ENCODE measurements around the gene ZBTB7C.
"Not testable (repeated sequence)": the region's sequence is repeated elsewhere in the genome, so short reads cannot be mapped to it uniquely, and the experiment has no call there.

Gene ZBTB7C

DNA sequence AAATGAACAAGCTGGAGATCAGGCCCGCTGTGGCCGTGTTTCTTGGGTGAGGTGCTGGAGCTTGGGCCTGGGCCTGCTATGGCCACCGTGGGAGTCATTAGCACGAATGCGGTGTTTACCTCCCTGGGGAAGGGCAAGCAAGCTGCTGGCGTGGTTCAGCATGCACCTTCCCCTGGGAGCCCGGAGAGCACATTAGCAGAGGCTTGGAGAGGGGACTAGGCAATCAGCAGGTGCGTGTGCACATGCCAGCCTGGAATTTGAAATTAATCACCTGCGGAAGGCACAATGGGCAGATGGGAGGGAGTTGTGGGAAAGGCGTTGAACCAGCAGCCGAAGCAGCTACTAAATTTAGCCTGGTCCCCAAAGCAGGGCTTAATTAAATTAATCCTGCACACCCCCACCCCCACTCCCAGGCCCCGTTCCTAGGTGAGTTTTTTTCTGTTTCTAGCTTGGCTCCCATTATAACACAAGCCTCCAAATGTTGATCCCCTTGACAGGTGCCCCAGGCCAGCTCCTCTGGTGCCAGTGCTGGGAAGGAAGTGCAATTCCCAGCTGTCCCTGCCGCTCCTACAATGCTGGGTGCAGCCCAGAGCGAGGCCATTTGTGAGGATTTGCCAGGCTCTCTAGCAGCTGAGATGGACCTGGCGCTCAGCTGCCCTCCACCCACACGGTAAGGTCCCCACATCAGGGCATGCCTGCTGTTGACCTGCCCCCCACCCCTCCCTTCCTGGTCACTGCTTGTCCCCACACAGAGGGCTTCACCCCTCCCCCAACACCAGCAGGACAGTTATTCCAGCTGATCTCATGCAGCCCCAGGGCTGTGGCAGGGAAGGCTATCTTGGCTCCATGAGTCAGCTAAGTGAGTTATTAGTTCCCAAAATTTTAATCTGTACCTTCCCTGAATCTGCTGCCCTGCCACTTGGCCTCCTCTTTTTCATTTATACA, 115.0 kb downstream of the ZBTB7C start:
- DNase-seq = peak; percentile 72

DNA sequence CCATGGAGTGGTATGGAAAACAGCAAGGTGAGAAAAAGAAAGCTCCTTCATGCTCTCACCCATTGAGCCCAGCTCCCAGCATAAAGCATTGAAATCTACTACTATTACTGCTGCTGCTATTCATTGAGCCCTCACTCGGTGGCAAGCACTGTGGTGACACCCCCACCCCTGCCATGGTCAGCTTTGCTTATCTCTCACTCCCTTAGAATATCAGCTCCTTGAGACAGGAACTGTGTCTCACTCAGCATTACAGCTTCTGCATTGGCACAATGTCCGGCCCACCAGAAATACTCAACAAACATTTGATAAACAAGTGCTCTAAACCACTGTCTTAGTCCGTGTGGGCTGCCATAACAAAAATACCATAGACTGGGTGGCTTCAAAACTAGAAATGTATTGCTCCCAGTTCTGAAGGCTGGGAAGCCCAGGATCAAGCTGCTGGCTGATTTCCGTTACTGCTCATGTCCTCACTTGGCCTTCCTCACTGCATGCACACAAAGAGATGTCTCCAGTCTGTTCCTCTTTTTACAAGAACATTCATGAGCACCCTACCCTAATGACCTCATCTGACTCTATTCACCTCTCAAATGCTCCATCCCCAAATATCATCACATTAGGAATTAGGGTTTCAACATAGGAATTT, 116.3 kb downstream of the ZBTB7C start:
- no peak for DNase-seq

DNA sequence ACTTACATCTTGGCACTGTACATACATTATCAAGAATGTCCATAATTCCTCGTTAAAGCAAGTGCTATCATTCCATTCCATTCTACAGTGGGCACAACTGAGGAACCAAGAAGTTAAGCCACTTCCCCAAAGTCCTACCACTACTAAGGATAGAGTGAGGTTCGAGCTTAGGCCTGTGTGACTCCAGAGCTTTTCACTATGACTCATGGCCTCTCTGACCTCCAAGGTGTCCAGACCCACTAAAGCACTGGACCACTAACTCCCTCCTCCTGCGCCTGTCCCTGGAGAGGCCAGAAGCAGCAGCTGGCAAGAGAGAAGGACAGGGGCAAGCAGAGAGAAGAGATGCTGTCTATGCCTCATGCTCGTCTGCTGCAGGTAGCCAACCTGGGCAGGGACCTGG, 117.0 kb downstream of the ZBTB7C start:
- DNase-seq = no peak

DNA sequence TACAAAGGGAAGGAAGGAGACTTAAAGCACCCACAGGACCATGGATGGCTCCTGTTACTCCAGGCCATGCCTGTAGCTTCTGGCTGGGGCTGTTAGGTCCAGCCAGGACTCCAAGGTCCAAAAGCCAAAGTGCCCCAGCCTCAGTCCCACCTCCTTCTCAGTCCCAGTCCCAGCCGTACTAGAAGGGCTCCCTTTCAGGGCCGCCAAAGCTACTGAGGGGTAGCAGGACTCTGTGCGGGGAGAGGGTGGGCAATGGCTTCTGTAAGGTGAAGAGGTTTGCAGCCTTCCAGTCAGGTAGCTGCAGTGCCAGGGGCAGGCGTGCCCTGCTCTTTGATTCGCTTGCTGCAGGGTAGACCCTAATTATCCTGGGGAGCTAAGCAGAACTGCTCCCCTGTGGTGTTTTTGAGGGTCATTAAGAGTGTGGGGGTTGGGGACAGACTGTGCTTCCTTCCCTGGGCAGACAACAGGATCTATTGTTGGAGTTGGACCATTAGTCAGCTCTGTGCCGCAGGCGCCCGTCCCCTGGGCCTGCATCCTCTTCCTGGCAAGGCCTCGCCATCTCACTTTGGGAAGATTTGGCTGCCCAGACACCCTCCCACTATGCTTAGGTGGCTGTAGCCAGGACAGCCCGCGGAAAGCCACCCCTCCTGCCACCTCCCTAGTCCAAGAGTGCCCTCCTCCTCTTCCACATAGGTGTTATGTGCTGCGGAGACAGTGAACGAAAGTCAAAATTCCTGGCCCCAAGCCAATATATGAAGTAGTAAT, 118.8 kb downstream of the ZBTB7C start:
- no peak for DNase-seq

DNA sequence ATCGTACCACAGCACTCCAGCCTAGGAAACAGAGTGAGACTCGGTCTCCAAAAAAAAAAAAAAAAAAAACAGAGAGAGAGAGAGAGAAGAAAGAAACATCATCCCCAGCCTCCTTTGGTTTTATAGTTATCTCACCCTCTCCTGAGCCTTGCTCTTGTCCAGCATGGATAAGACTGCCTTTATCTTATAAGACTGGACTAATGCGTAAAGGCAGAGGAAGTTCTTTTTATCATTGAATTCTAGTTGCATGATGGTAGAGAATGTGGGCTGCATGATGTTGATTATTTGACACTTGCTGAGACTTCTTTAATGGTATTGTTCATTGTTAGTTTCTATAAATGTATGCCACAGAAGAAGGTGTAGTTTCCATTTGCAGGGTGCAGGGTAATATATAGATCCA, 124.4 kb downstream of the ZBTB7C start:
- DNase-seq = no peak

DNA sequence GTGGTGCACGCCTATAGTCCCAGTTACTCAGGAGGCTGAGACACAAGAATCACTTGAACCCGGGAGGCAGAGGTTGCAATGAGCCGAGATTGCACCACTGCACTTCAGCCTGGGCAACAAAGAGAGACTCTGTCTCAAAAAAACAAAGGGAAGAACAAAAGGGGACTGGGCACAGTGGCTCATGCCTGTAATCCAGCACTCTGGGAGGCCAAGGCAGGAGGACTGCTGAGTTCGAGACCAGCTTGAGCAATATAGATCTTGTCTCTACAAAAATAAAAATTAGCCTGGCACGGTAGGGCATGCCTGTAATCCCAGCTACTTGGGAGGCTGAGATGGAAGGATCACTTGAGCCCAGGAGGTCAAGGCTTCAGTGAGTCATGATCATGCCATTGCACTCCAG, 125.2 kb downstream of the ZBTB7C start:
- not testable (repeated sequence) for DNase-seq

DNA sequence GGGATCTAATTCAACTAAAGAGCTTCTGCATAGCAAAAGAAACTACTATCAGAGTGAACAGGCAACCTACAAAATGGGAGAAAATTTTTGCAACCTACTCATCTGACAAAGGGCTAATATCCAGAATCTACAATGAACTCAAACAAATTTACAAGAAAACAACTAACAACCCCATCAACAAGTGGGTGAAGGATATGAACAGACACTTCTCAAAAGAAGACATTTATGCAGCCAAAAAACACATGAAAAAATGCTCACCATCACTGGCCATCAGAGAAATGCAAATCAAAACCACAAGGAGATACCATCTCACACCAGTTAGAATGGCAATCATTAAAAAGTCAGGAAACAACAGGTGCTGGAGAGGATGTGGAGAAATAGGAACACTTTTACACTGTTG, 127.7 kb downstream of the ZBTB7C start:
- not testable (repeated sequence) for DNase-seq

DNA sequence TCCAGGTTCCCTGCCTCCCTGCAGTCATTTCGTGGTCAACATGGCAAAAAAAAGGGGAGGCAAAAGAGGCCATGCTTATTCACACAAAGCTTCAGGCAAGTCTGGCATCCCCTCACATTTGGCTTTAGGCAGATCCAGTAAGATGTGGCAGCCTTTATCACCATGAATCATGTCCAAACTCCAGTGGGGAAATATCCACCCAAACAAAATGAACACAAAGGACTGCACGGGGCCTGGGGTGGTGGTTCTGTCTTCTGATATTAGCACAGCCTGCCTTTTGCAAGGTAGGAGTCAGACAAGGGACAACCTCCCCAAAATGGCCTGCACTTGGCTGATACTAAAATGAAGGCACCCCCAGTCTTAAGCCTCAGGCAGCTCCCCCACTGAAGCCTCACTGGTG, 129.9 kb downstream of the ZBTB7C start:
- DNase-seq = no peak

DNA sequence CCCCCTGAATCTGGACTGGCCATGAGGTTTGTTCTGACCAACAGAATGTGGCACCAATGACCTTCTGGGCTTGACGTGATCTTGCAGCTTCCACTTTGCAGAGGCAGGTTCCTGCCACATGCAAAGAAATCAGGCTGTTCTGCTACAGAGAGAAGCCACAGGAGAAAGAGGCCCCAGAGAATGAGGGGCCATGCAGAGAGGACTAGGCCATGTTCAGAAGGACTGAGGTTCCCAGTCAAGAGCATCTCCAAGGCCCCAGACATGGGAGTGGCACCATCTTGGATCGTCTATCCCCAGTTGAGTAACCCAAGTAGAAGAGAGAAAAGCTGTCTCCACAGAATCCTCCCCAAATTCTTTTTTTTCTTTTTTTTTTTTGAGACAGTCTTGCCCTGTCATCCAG, 131.1 kb downstream of the ZBTB7C start:
- no peak for DNase-seq

DNA sequence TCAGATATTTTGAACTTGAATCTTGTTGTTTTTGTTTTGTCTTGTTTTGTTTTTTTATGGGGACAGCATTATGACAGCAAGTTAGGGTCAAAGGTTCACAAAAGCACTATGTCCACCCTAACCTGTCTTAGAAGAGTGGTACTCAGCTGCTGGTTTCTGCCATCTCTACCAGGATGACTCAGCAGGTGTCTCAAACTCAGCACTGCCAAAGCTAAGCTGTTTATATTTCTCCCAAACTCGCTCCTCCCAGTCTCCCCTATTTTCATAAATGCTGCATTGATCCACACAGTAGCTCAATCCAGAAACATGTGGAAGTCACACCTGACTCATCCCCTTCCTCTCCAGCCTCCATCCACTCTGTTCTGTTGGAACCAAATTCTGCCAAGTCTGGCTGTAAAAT, 134.9 kb downstream of the ZBTB7C start:
- no peak for DNase-seq

DNA sequence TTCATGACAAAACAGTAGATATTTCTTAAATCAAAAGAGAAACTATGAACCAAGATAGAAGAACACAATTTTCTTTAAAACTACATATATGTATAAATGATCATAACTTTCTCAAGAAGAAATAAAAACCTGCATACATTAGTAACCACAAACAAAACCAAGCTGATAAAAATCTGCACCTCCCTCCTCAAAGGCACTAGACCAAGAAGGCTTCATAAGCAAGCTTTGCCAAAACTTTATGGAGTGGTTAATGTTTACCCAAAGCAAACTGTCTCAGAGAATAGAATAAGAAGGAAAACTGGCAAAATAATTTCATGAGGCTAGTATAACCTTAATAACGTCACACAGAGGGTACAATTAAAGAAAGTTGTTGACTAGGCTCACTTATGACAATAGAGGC, 138.3 kb downstream of the ZBTB7C start:
- no peak for DNase-seq

DNA sequence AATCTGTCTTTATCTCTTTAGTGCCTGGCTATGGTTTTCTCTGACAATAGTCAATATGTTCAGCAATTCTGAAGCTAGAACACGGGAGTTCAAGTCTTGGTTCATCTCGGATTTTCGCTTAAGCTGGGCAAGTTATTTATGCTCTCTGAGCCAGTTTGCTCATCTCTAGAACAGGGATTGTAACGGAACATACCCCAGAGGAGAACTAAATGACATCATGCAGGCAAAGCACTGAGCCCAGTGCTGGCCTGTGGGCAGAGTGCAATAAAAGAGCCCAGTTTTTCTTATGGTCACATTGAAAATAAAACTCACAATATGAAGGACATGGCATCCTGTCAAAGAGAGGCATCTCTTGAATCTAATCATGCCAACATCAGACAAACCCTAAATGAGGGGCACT, 143.9 kb downstream of the ZBTB7C start:
- no peak for DNase-seq

DNA sequence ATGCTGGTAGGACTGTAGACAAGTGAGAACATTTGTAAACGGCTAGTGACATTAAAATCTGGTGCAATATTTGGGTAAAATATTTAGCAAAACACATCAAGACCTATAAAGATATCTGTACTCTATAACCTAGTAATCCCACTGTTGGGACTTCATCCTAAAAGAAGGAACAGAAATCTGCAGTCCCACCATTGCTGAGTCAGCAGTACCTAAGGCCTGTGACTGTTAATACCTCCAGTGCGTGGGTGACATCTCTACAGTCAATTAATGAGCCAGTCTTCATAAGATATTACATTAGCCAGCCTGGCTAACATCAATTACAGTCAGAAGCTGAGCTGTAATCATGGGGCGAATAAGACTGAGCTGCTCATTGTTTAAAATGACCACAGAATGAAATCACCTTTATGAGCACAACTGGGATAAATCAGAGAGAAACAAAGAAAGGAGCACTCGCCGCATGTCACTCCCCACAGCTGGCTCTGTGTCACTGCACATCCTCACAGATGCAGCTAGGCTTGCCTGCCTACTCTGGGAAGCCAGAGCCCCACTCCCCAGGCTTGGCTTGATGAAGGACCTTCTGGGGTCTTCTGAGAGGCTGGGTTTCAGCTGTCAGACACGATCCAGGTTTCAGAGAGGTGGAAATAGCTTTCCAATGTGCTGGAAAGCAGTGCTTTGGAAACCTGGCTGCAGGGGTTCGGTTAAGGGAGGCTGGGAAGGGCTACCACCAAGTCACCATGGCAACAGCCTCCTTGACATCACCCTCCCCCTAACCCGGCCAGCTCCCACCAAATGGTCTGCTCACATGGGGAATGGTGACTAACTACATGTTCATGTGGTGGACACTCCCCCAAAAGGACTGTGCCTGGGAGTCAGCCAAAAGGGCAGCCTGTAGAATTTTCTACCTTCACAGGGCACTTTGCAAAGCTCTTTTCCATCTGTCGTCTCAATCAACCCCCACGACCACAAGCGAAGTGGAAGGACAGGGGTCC, 145.0 kb downstream of the ZBTB7C start:
- no peak for DNase-seq

DNA sequence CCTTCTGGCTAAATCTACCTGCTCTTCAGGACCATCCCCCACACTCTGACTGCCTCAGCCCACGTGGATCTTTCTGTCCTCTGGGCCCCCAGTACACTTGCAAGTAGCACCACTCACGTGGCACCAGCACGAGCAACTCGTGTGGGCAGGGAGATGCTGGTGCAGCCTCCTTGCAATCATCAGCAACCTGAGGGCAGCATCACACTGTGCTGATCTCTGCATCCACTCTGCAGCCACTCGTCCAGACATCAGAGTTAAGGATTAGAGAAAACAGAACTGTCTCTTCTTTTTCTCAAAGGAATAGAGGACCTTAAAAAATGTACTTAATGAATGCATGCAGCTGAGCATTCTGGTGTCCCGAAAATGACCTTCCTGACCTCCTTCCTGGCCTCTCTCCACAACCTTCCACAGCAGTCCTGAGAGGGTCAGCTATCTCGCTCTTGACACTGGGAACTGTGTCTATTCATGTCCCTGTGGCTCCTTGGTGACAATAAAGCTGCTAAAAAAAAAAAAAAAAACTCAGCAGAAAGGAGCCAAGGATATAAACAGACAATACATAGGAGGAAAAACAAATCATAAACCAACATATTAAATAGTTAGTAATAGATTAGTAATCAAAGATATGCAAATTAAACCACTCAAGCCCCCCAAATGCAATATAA, 145.9 kb downstream of the ZBTB7C start:
- DNase-seq = no peak

DNA sequence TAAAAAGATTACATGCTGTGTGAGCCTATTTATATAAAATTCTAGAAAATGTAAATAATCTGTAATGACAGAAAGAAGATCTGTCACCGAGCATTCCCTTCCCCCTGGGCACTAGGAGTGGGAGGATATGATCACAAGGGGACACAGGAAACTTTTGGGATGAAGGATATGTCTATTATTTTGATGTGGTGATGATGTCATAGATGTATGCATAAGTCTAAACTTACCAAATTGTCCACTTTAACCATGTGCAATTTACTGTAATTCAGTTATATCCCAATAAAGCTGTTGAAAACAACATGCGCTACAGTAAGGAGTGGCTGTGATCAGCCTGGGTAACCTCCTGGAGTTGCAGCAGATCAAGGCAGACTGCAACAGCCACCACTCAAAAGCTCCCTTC, 148.9 kb downstream of the ZBTB7C start:
- no peak for DNase-seq

DNA sequence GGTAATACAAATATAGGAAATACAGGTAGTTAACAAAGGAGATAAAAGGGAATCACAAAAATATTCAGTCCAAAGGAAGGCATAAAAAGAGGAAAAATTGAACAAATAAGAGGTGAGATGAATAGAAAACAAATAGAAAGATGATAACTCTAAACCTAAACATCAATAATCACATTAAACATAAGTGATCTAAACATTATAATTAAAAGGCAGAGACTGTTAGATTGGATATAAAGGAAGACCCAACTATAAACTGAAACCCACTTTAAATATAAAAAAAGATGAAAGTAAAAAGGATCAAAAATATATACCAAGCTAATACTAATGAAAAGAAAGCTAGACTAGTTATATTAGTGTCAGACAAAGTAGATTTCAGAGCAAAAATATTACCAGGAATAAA, 152.3 kb downstream of the ZBTB7C start:
- DNase-seq = no peak

DNA sequence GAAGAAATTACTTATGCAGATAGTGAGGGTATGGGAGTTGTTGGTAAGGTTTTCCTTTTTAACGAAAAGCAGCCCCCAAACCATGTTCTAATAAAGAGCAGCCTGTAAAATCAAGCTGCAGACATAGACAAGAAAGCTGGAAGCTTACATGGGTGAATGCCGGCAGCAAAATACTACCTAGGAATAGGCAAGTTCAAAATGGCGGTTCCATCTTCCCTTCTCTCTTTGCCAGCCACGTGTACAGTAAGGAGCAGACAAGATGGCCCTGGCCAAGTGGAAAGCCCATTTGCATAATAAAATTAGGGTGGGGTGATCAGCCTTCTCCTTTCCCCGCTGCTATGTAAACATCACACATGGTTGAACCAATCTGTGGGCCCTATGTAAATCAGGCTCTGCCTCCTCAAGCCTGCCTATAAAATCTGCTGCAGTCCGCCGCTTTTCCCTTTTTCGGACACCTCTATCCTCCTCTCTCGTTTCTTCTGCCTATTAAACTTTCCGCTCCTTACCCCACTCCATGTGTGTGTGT, 155.0 kb downstream of the ZBTB7C start:
- no peak for DNase-seq

DNA sequence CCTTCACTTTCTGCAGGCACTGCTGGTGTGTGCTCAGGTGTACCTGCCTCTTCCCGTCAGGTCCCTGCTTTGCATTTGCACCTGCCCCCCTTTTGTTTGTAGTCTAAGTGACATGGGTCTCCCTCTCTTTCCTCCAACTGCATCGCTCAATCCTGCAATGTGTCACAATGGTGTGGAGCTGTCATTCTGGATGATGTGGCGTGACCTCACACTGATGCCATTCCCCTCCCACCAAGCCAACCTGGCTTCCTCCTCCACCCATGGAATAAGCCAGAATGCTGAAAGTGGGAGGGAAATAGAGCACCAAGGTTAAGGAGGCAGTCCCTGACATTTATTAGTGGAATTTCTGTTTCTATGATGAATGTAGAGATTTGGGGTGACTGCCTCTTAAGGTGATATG, 156.7 kb downstream of the ZBTB7C start:
- DNase-seq = no peak

DNA sequence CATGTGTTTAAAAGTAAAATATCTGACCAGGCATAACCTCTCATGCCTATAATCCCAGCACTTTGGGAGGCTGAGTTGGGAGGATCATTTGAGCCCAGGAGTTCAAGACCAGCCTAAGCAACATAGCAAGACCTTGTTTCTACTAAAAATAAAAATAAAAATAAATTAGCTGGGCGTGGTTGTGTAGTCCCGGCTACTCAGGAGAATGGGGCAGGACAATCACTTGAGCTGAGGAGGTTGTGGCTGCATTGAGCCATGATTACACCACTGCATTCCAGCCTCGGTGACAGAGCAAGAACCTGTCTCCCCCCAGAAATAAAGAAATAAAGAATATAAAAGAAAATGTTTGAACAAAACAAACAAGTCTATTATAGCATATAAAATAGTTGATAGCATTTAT, 158.3 kb downstream of the ZBTB7C start:
- no peak for DNase-seq

DNA sequence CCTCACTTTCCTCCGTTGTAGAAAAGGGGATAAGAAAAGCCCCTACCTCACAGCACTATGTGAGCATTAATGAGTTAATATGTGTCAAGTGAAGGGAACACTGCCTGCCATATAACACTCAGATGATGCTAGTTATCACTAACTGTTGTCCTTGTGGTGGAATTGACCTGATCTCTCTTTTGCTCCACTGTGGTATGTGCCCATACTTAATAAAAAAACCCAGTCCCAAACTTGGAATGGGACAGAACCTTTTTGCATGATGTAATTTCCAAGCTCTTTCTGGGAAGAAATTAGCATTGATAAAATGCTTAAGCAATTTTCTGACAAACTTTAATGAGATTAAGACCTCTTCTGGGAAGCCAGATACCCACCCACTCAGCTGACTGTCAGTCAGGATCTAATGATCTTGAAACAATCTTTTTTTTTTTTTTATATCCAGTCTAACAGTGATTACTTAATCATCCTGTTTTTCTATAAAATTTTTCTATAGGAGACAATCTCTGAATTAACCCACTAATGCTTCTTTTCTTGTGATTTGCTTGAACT, 158.7 kb downstream of the ZBTB7C start:
- no peak for DNase-seq

DNA sequence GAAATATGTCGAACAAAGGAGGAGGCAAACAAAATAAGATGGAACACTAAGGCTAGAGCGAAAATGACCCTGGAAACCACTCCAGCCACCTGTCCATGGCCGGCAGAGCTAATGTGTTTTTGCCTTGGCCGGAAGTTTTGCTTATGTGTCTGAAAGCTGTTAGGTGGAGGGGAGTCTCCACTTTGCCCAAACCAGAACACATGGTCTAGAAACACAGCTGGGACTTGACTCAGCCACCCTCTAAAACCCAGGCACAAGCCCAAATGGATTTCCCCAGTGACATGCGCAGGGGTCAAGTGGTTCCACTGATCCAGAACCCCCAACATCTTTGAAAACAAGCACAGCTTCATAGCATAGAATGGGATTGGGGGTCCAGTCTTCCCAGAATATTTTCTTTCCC, 159.3 kb downstream of the ZBTB7C start:
- DNase-seq = no peak
